OCI-LY3 (cell line): ENCODE measurements around the gene SH2D1A.

Experiments
- EZH2phosphoT487 ChIP-seq: fragments of 200-600 bp; shearing (Covaris generic); IDR thresholded peaks from 2 replicates; pipeline ENCODE4 v1.6.1; 2018; ENCODE audit warnings: antibody characterized with exemption, mixed run types, low read depth
- TF ChIP-seq, protein P1 (sequence below): fragments of 200-600, 300-600 bp; sonication (generic); IDR thresholded peaks from 2 replicates; pipeline ENCODE4 v1.5.1; 2014; ENCODE audit warnings: antibody characterized with exemption, low read length, low read depth

DNA sequence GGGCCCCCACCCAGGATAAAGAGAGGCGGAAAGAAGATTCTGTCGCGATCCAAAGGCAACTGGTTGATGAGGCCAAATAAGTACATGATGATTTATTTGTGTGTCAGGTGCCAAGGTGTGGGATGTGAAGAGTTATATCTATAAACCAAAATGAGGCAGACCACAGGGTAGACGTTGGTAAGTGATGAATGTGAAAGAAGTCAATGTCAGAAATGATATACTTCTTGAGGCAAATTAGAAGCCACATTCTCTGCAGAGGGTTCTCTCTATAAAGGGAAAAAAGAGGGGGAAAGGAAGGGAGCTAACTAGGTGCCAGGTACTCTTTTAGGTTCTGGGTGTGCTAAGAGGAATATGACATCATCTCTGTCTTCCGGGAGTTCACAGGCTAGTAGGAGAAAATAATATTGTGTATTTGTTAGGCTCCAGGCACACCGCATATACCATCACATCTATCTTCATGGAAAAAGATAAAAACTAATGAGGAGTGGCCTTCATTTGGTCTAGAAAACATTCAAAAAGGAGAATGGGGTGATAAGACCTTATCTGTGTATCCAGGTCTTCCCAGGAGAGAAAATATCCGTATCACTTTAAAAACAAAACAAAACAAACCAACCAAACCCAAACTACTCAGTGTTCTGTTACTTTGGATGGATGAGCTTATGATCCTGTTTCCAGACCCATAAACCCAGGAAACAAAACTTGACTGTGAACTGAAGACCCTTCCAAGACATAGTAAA, 4.8 kb upstream of the SH2D1A start:
- TF ChIP-seq, protein P1, sequence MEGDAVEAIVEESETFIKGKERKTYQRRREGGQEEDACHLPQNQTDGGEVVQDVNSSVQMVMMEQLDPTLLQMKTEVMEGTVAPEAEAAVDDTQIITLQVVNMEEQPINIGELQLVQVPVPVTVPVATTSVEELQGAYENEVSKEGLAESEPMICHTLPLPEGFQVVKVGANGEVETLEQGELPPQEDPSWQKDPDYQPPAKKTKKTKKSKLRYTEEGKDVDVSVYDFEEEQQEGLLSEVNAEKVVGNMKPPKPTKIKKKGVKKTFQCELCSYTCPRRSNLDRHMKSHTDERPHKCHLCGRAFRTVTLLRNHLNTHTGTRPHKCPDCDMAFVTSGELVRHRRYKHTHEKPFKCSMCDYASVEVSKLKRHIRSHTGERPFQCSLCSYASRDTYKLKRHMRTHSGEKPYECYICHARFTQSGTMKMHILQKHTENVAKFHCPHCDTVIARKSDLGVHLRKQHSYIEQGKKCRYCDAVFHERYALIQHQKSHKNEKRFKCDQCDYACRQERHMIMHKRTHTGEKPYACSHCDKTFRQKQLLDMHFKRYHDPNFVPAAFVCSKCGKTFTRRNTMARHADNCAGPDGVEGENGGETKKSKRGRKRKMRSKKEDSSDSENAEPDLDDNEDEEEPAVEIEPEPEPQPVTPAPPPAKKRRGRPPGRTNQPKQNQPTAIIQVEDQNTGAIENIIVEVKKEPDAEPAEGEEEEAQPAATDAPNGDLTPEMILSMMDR = no peak
- TF ChIP-seq EZH2phosphoT487 = no peak
